Measurements from ENCODE around the gene CDNF.

DNA sequence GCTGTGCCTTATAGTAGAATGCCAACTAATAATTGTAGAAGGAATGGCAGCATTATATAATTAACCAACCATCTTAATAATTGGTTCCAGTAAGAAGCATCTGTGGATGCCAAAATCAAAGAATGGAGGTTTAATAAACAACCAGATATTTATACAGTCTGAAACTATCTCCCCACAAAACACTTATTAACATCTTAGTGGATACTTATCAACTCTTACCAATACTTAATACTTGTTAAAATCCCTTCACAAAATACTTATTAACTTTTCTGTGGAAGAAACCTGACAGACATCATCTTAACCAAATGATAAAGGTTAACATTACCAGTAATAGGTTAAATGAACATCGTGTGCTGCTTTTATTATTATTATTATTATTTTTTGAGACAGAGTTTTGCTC is 34.0 kb downstream of the CDNF start:
- TF ChIP-seq, protein P1, sequence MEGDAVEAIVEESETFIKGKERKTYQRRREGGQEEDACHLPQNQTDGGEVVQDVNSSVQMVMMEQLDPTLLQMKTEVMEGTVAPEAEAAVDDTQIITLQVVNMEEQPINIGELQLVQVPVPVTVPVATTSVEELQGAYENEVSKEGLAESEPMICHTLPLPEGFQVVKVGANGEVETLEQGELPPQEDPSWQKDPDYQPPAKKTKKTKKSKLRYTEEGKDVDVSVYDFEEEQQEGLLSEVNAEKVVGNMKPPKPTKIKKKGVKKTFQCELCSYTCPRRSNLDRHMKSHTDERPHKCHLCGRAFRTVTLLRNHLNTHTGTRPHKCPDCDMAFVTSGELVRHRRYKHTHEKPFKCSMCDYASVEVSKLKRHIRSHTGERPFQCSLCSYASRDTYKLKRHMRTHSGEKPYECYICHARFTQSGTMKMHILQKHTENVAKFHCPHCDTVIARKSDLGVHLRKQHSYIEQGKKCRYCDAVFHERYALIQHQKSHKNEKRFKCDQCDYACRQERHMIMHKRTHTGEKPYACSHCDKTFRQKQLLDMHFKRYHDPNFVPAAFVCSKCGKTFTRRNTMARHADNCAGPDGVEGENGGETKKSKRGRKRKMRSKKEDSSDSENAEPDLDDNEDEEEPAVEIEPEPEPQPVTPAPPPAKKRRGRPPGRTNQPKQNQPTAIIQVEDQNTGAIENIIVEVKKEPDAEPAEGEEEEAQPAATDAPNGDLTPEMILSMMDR (IDR thresholded peaks at IDR 0.05; ENCODE audit: low read length): no peak
- TF ChIP-seq EZH2 (IDR thresholded peaks at IDR 0.05; ENCODE audit: borderline replicate concordance, low read length): no peak

Data from OCI-LY1 (cell line).